OCI-LY1 (cell line): ENCODE measurements around the gene PTPRJ.

Experiments used
- H2AFZ ChIP-seq: fragments of 200-600 bp; sonication (generic), shearing (Covaris generic); 2 replicates; pipeline ENCODE4 v1.6.0; 2014; ENCODE audit warnings: antibody characterized with exemption, mild to moderate bottlenecking, low read length
- H3F3A ChIP-seq: fragments of 200-600 bp; sonication (generic), shearing (Covaris generic); 2 replicates; pipeline ENCODE4 v1.6.0; 2014; ENCODE audit warnings: mild to moderate bottlenecking, antibody characterized with exemption, low read length, moderate library complexity; ENCODE audit not compliant: insufficient read depth
- H3K27ac ChIP-seq: fragments of 200-600 bp; sonication (generic); 2 replicates; pipeline ENCODE4 v1.5.1; 2014; ENCODE audit warnings: low read length, mixed run types, mild to moderate bottlenecking, low read depth; ENCODE audit not compliant: poor library complexity, severe bottlenecking
- H3K27me3 ChIP-seq: fragments of 200-600 bp; sonication (generic); 2 replicates; pipeline ENCODE4 v1.6.0; 2014; ENCODE audit warnings: antibody characterized with exemption, mild to moderate bottlenecking, low read length, moderate library complexity; ENCODE audit not compliant: insufficient read depth
- H3K36me3 ChIP-seq: fragments of 200-600 bp; sonication (generic); 2 replicates; pipeline ENCODE4 v1.6.1; 2014; ENCODE audit warnings: mild to moderate bottlenecking, antibody characterized with exemption, low read length, moderate library complexity, mixed read lengths; ENCODE audit not compliant: insufficient read depth
- H3K4me1 ChIP-seq: fragments of 200-600 bp; sonication (generic); 2 replicates; pipeline ENCODE4 v1.5.1; 2014; ENCODE audit warnings: mild to moderate bottlenecking, low read length, moderate library complexity; ENCODE audit not compliant: insufficient read depth, severe bottlenecking
- H3K4me2 ChIP-seq: fragments of 200-600 bp; sonication (generic), shearing (Covaris generic); 2 replicates; pipeline ENCODE4 v1.6.1; 2014; ENCODE audit warnings: low read length
- H3K4me3 ChIP-seq: fragments of 200-600 bp; sonication (generic); 2 replicates; pipeline ENCODE4 v1.5.1; 2014; ENCODE audit warnings: low read length, low read depth, mild to moderate bottlenecking, mixed read lengths; ENCODE audit not compliant: poor library complexity, severe bottlenecking
- H3K79me2 ChIP-seq: fragments of 200-600 bp; shearing (Covaris generic); 2 replicates; pipeline ENCODE4 v1.6.1; 2016; ENCODE audit warnings: mixed run types, low read length, mixed read lengths; ENCODE audit not compliant: insufficient read depth
- H3K9ac ChIP-seq: fragments of 200-600 bp; sonication (generic), shearing (Covaris generic); 2 replicates; pipeline ENCODE4 v1.6.1; 2014; ENCODE audit warnings: mild to moderate bottlenecking, low read length, mixed read lengths
- H3K9me2 ChIP-seq: fragments of 200-600 bp; sonication (generic), shearing (Covaris generic); 2 replicates; pipeline ENCODE4 v1.6.1; 2014; ENCODE audit warnings: low read depth, mild to moderate bottlenecking, low read length, mixed read lengths
- H3K9me3 ChIP-seq: fragments of 200-600 bp; shearing (Covaris generic); 2 replicates; pipeline ENCODE4 v1.6.1; 2014; ENCODE audit warnings: low read length, mixed read lengths
- H4K20me1 ChIP-seq: fragments of 200-600 bp; sonication (generic), shearing (Covaris generic); 2 replicates; pipeline ENCODE4 v1.6.0; 2016; ENCODE audit warnings: mild to moderate bottlenecking, low read length; ENCODE audit not compliant: insufficient read depth
- EZH2 ChIP-seq: fragments of 200-600 bp; sonication (generic), shearing (Covaris generic); IDR thresholded peaks from 2 replicates; pipeline ENCODE4 v1.8.0; 2017; ENCODE audit warnings: borderline replicate concordance, mixed run types, mild to moderate bottlenecking, antibody characterized with exemption, low read length, moderate library complexity, mixed read lengths
- TF ChIP-seq, protein P1 (sequence below): fragments of 200-600 bp; sonication (generic), shearing (Covaris generic); IDR thresholded peaks from 2 replicates; pipeline ENCODE4 v1.5.1; 2017; ENCODE audit warnings: mild to moderate bottlenecking, antibody characterized with exemption, low read length, moderate library complexity, mixed read lengths

Gene PTPRJ

DNA sequence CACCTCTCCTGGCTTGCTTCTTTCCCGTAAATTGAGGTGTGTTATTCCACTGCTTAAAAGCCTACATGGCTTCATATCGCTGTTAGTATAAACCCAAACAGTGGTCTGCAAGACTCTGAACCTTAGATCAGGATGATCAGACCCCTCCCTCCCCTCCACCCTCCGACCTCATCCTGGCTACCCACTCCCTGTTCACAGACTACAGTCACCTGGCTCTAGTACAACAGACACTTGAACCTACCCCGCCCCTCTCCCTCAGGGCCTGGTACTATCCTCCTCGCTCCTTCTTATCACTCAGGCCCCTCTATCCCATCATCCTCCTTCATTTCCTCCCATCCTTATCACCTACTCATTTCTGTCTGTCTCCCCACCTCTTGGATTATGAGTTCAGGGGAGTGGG lies 20.1 kb downstream of the PTPRJ start:
- H3K9me2 ChIP-seq, result no peaks in the 10 kb centered on the region
- no peaks in the 10 kb centered on the region for H3K9me3 ChIP-seq
- H3K27ac ChIP-seq, result peak overlapping the region; percentile 98
- peak overlapping the region; percentile 45; the same call in 1 of the 2 replicates for H3K9ac ChIP-seq
- H3K4me1 ChIP-seq, result peaks cover 99% of the 10 kb centered on the region
- TF ChIP-seq, protein P1, sequence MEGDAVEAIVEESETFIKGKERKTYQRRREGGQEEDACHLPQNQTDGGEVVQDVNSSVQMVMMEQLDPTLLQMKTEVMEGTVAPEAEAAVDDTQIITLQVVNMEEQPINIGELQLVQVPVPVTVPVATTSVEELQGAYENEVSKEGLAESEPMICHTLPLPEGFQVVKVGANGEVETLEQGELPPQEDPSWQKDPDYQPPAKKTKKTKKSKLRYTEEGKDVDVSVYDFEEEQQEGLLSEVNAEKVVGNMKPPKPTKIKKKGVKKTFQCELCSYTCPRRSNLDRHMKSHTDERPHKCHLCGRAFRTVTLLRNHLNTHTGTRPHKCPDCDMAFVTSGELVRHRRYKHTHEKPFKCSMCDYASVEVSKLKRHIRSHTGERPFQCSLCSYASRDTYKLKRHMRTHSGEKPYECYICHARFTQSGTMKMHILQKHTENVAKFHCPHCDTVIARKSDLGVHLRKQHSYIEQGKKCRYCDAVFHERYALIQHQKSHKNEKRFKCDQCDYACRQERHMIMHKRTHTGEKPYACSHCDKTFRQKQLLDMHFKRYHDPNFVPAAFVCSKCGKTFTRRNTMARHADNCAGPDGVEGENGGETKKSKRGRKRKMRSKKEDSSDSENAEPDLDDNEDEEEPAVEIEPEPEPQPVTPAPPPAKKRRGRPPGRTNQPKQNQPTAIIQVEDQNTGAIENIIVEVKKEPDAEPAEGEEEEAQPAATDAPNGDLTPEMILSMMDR, result no peak
- TF ChIP-seq EZH2, result no peak
- H3K4me3 ChIP-seq, result no peak overlapping the region
- peaks cover 8% of the 10 kb centered on the region for H3K36me3 ChIP-seq
- peaks cover 80% of the 10 kb centered on the region for H3K79me2 ChIP-seq
- peaks cover 10% of the 10 kb centered on the region for H3F3A ChIP-seq
- H4K20me1 ChIP-seq, result no peaks in the 10 kb centered on the region
- no peaks in the 10 kb centered on the region for H3K27me3 ChIP-seq
- peak overlapping the region; percentile 43; the same call in 1 of the 2 replicates for H3K4me2 ChIP-seq
- H2AFZ ChIP-seq, result no peak overlapping the region

DNA sequence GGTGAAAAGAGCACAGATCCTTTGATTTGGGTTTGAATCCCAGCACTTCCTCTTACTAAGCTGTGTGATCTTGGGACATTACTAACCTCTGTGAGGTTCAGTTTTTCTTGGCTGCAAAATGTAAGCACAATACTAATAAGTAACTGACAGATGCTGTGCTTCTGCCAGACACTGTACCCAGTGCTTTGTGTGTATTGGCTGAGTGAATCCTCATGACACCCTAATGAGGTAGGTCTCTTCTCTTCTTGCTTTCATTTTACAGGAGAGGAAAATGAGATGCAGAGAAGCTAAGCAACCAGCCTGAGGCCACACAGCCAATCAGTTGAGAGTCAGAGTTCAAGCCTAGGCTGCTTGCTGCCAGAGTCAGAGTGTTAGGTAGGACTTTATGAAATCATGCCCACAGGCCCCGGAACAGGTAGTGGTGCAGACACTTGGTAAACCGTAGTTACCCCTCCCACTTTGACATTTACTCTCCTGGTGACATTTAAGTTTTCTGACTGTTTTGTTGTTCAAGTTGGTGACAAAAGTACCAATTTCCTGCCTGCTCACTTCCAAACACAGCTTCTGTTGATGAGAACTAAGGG lies 21.2 kb downstream of the PTPRJ start:
- Histone ChIP-seq H3K27me3 (no peaks in the 10 kb centered on the region), H3K9me2 (no peaks in the 10 kb centered on the region), H3K4me3 (peak overlapping the region; percentile 41), H3K4me1 (peaks cover 100% of the 10 kb centered on the region), H3K79me2 (peaks cover 84% of the 10 kb centered on the region), H3K9me3 (no peaks in the 10 kb centered on the region), H3K27ac (peak overlapping the region; percentile 98), H3K9ac (peak overlapping the region; percentile 55), H3K4me2 (peak overlapping the region; percentile 57), H3F3A (peaks cover 10% of the 10 kb centered on the region), H2AFZ (no peak overlapping the region), H4K20me1 (no peaks in the 10 kb centered on the region), H3K36me3 (peaks cover 6% of the 10 kb centered on the region; the same call in 1 of the 2 replicates)
- TF ChIP-seq, protein P1, result no peak

DNA sequence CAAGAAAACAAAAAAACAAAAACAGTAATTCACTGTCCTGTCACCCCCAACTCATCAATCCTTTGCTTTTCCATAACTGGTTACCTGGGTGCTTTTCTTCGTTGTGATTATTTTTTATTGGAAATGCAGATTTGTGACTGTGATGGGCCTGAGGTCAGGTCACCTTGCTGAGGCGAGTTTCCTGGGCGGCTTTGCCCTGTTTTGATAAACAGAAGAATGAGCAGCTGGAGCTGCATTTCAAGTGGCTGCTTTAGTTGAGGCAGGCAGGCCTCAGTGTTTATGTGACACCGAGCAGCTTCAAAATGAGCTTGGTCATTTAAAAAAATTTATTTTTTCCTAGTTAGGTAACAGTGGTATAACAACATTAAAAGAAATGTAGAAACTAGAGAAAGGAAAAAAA lies 22.2 kb downstream of the PTPRJ start:
- Histone ChIP-seq H3K27me3 (no peaks in the 10 kb centered on the region), H3K27ac (peak overlapping the region; percentile 98), H3K79me2 (peaks cover 84% of the 10 kb centered on the region), H2AFZ (no peak overlapping the region), H3K4me3 (peak overlapping the region; percentile 41), H4K20me1 (no peaks in the 10 kb centered on the region), H3K9me2 (no peaks in the 10 kb centered on the region), H3K4me2 (peak overlapping the region; percentile 57), H3K4me1 (peaks cover 99% of the 10 kb centered on the region), H3K36me3 (no peaks in the 10 kb centered on the region), H3K9me3 (no peaks in the 10 kb centered on the region), H3K9ac (peak overlapping the region; percentile 62), H3F3A (peaks cover 10% of the 10 kb centered on the region)
- TF ChIP-seq, protein P1, result no peak
- no peak for TF ChIP-seq EZH2
